Activated CD4-positive, alpha-beta T cell treated with anti-CD3 and anti-CD28 coated beads for 36 hours (primary cell): Measurements from ENCODE around the gene TRAPPC2L. TPM values are rescaled to one million over a fixed set of nuclear protein-coding genes. Genes with fewer than 3 reads are reported as not detected.

Experiments
- ATAC-seq: fragments of 200-7000 bp; cut with Tn5 transposase; one replicate; pipeline ENCODE4 v1.10.0; 2021; ENCODE audit warnings: mild to moderate bottlenecking, moderate library complexity
- CTCF ChIA-PET: fragments of 350-600 bp; sonication (Branson Sonifier 250); formaldehyde crosslinking; loops from one replicate; lab custom pipeline; 2021; ENCODE audit warnings: antibody characterized with exemption; lab: Charles Lee
- POLR2A ChIA-PET: fragments of 350-600 bp; sonication (Branson Sonifier 250); formaldehyde crosslinking; loops from one replicate; lab custom pipeline; 2021; ENCODE audit warnings: antibody characterized with exemption, inconsistent platforms; lab: Charles Lee
- DNase-seq: peaks from one replicate; pipeline ENCODE4 v3.0.0-alpha.2; 2020
- H3K27ac Mint-ChIP-seq: one replicate; pipeline ENCODE4 v1.8.0; 2021; ENCODE audit warnings: mixed read lengths
- H3K27me3 Mint-ChIP-seq: one replicate; pipeline ENCODE4 v1.8.0; 2021; ENCODE audit warnings: mixed read lengths
- H3K36me3 Mint-ChIP-seq: one replicate; pipeline ENCODE4 v1.8.0; 2021; ENCODE audit warnings: low read depth, mixed read lengths
- H3K4me1 Mint-ChIP-seq: one replicate; pipeline ENCODE4 v1.8.0; 2021; ENCODE audit warnings: mixed read lengths
- H3K4me3 Mint-ChIP-seq: one replicate; pipeline ENCODE4 v1.8.0; 2021; ENCODE audit warnings: mild to moderate bottlenecking, moderate library complexity, mixed read lengths
- H3K9me3 Mint-ChIP-seq: one replicate; pipeline ENCODE4 v1.8.0; 2021; ENCODE audit warnings: low read depth, mixed read lengths
- intact Hi-C, 2 experiments: fragments of 100-400 bp; cut with DNase I in 1 of 2; cut with micrococcal nuclease in 1 of 2; formaldehyde crosslinking; loops; one replicate each; pipeline versions ENCODE4 v1.14.2 to v1.15.1; 2022 to 2024; cut with DNase I, micrococcal nuclease
- total RNA-seq, 2 experiments: library from RNA; stranded (reverse); gene quantifications; one replicate each; pipeline ENCODE4 v1.2.3, GENCODE V29; 2021

TRAPPC2L gene, protein sequence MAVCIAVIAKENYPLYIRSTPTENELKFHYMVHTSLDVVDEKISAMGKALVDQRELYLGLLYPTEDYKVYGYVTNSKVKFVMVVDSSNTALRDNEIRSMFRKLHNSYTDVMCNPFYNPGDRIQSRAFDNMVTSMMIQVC
- total RNA-seq: 10 to 100 TPM; 43.3 to 50.7 TPM

DNA sequence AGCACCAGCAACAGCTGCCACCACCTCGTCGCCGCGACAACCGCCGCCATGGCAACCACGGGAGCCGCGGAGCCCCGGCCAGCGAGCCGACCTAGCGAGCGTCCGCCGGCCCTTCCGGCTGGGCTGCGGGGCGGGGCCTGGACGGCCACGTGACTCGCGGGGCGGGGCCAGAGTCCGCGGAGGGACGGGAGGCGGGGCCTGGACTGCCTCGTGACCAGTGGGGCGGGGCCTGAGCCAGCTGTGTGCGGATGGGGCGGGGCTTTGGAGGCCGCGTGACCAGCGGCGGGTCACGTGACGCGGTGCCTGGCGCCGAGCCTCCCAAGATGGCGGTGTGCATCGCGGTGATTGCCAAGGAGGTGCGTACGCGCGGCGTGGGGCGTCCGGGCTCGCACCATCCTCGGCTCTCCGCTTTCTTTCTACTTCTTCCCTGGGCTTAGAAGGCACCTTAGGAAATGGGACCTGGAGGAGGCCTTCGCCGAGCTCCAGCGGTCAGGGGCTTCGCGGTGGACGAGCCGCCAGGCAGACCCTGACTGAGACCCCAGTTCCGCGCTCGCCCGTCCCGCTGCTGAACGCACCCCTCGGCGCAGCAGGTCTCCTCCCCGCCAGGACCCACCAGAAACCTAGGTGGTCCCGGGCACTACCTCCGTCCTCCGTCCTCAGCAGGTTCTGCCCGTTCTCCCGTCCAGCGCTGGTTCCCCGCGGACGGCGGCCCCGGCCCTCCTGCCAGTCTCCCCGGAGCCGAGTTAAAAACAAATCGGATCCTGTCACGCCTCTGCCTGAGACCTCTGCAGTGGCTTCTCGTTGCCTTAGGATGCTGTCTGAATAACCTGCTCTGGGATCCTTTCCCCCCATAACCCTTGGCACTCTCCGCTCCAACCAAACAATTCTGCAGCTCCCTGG is at the start of gene TRAPPC2L, which contains the start of gene GALNS:
TSS of gene TRAPPC2L (plus strand) at position 300 of the 900 bp plus-strand sequence. CDS start at position 324, 24 bp downstream.
TSS of gene GALNS (minus strand) at position 120 of the 900 bp plus-strand sequence. CDS start at position 50, 70 bp downstream.
- intact Hi-C loops: loop anchor here (1.0 to 10.0 kb wide), 25 partner anchors 41 to 1015 kb away; partner anchors contain the start of genes CDH15 (in 1 of the 2), CDK10 (in 1 of the 2), CDT1 (in 1 of the 2) and CHMP1A (in 1 of the 2)

DNA sequence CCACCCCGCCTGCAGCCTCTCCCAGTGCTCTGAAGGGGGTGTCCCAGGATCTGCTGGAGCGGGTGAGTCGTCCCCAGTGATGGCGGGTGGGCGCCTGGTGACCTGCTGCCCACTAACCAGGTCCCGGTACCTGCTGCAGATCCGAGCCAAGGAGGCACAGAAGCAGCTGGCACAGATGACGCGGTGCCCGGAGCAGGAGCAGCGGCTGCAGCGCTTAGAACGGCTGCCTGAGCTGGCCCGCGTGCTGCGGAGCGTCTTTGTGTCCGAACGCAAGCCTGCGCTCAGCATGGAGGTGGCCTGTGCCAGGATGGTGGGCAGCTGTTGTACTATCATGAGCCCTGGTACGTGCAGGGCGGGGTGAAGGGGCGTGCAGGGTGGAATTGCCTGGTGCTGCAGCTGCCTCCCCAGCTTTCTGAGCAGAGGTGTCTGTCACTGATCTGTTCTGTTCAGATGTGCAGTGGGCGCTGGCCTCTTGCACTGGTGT is 49.7 kb upstream of the TRAPPC2L start:
- intact Hi-C loops: no loop called here
- H3K36me3 Mint-ChIP-seq: peaks cover 56% of the 10 kb centered on the region
- CTCF ChIA-PET: interaction anchor here (1.2 kb wide), 1 partner anchor 70 kb away, joined by 4 read pairs; no protein-coding TSS in a partner anchor
- no peaks in the 10 kb centered on the region for H3K9me3 Mint-ChIP-seq
- H3K27ac Mint-ChIP-seq: peak overlapping the region; percentile 13
- POLR2A ChIA-PET: no interaction called here
- ATAC-seq (no peak), DNase-seq (no peak)
- no peaks in the 10 kb centered on the region for H3K27me3 Mint-ChIP-seq
- peaks cover 16% of the 10 kb centered on the region for H3K4me1 Mint-ChIP-seq
- peak overlapping the region; percentile 33 for H3K4me3 Mint-ChIP-seq

More for the DNA sequence above, at the start of gene TRAPPC2L, which contains the start of gene GALNS:
- Mint-ChIP-seq H3K4me3 (peak within 1 kb of the TSS; percentile 100), H3K4me1 (peaks cover 22% of the 10 kb centered on the region), H3K9me3 (no peaks in the 10 kb centered on the region), H3K27me3 (no peaks in the 10 kb centered on the region), H3K27ac (peak within 1 kb of the TSS; percentile 97), H3K36me3 (peaks cover 17% of the 10 kb centered on the region)
- ATAC-seq: peak; percentile 93
- DNase-seq: peak; percentile 100
- POLR2A ChIA-PET: interaction anchor here (0.6 to 0.9 kb wide), 2 partner anchors 45 to 336 kb away, joined by 3 to 5 read pairs; partner anchors contain the start of gene APRT
- CTCF ChIA-PET: interaction anchor here (0.6 to 4.3 kb wide), 13 partner anchors 41 to 409 kb away, joined by 3 to 22 read pairs (median 4); partner anchors contain the start of genes APRT and CDH15

DNA sequence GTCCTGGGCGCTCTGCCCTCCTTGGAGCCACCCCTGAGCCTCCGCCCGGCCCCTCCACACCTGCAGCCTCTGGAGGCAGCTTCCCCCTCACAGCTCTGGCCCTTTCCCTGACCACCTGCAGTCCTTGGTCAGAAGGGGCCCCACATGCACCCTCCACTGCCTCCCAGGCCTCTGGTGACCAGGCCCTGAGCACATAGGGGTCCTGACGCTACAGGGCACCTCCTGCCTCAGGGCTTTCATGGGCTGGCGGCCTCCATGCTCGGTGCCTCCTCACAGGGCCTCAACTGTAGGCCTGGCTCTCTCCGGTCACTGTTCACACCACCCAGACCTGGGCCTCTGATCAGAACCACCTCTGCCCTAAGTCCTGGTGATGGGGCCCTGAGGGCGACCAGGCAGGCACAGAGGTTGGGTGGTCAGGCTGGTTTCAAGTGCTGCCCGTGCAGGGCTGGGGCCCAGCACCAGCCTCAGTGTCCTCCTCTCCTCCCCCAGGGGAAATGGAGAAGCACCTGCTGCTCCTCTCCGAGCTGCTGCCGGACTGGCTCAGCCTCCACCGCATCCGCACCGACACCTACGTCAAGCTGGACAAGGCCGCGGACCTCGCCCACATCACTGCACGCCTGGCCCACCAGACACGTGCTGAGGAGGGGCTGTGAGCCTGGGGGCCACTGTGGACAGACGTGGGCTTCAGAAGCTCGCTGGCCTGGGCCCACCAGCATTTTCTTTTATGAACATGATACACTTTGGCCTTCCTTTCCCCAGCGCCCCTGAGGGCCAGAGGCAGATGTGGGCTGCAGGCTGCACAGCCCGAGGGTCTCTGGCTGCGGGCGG is 49.1 kb upstream of the TRAPPC2L start:
- POLR2A ChIA-PET: interaction anchor here (1.5 kb wide), 1 partner anchor 26 kb away, joined by 8 read pairs; no protein-coding TSS in a partner anchor
- H3K4me3 Mint-ChIP-seq: peak overlapping the region; percentile 86
- peaks cover 20% of the 10 kb centered on the region for H3K4me1 Mint-ChIP-seq
- peak overlapping the region; percentile 25 for H3K27ac Mint-ChIP-seq
- ATAC-seq (no peak), DNase-seq (no peak)
- no peaks in the 10 kb centered on the region for H3K9me3 Mint-ChIP-seq
- intact Hi-C loops: no loop called here
- peaks cover 56% of the 10 kb centered on the region for H3K36me3 Mint-ChIP-seq
- CTCF ChIA-PET: interaction anchor here (2.1 kb wide), 1 partner anchor 26 kb away, joined by 5 read pairs; no protein-coding TSS in a partner anchor
- H3K27me3 Mint-ChIP-seq: no peaks in the 10 kb centered on the region

DNA sequence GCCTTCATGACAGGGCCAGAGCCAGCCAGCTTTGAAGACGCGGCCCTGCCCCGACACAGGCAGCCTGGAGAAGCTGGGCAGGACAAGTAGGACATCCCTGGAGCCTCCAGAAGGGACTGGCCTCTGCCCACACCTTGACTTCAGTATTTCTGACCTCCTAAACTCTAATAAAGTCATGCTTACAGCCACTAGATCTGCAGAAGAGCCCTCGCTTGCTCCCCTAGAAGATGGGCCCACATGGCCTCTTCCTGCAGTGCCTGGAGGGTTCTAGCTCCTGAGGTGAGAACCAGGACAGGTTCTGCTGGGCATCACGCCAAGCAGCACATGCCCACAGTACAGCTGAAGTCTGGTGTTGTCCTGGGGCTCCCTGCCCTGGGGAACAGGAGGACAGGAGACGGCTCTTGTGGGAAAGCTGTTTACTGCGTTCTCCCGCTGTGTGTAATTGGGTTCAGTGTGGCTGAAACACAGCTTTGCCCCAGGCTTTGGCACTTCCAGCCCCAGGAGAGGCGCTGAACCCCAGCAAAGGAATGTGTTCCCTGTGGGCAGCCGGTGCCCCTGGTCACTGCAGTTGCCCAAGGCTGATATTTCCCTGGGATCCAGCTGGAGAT is 47.8 kb upstream of the TRAPPC2L start:
- ATAC-seq (no peak), DNase-seq (peak; percentile 28)
- Mint-ChIP-seq H3K4me3 (peak overlapping the region; percentile 86), H3K27ac (peak overlapping the region; percentile 69), H3K9me3 (no peaks in the 10 kb centered on the region), H3K27me3 (no peaks in the 10 kb centered on the region), H3K36me3 (peaks cover 56% of the 10 kb centered on the region), H3K4me1 (peaks cover 22% of the 10 kb centered on the region)
- intact Hi-C loops: no loop called here
- ChIA-PET CTCF (interaction anchor here (0.5 to 5.1 kb wide), 4 partner anchors 27 to 366 kb away, joined by 3 to 22 read pairs (median 10); partner anchors contain the start of genes GALNS and TRAPPC2L), POLR2A (interaction anchor here (0.6 to 1.6 kb wide), 4 partner anchors 27 to 147 kb away, joined by 3 to 8 read pairs (median 4); no protein-coding TSS in a partner anchor)

DNA sequence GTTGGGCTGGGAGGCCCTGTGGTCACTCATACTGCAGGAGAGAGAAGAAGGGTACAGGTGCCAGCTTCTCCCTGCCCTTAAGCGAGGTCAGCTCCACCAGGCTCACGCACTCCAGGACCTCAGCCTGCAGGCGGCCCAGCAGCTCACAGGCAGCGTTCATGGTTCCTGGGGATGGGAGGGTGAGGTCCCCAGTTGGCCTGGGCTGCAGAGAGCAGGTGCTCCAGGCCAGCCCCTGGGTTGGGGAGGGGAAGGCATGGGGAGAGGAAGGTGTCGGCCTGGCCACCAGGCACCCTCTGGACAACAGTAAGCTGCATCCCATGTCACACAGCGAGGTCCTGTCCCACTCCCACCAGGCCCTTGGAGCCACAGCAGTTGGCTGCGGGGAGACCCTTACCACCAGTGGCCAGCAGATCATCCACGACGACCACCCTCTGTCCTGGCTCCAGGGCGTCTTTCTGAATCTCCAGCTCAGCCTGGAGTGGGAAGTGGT is 47.2 kb upstream of the TRAPPC2L start:
- ATAC-seq (no peak), DNase-seq (peak; percentile 38)
- intact Hi-C loops: loop anchor here in 1 of 2 experiments (2.0 to 5.0 kb wide), 3 partner anchors 73 to 308 kb away; no protein-coding TSS in a partner anchor
- ChIA-PET CTCF (interaction anchor here (0.5 to 5.1 kb wide), 5 partner anchors 27 to 366 kb away, joined by 3 to 22 read pairs (median 5); partner anchors contain the start of genes GALNS and TRAPPC2L), POLR2A (interaction anchor here (0.6 to 2.6 kb wide), 7 partner anchors 10 to 287 kb away, joined by 3 to 13 read pairs (median 5); partner anchors contain the start of gene ACSF3)
- no peaks in the 10 kb centered on the region for H3K27me3 Mint-ChIP-seq
- H3K4me1 Mint-ChIP-seq: peaks cover 22% of the 10 kb centered on the region
- no peaks in the 10 kb centered on the region for H3K9me3 Mint-ChIP-seq
- H3K27ac Mint-ChIP-seq: peak overlapping the region; percentile 88
- peak overlapping the region; percentile 86 for H3K4me3 Mint-ChIP-seq
- peaks cover 53% of the 10 kb centered on the region for H3K36me3 Mint-ChIP-seq

DNA sequence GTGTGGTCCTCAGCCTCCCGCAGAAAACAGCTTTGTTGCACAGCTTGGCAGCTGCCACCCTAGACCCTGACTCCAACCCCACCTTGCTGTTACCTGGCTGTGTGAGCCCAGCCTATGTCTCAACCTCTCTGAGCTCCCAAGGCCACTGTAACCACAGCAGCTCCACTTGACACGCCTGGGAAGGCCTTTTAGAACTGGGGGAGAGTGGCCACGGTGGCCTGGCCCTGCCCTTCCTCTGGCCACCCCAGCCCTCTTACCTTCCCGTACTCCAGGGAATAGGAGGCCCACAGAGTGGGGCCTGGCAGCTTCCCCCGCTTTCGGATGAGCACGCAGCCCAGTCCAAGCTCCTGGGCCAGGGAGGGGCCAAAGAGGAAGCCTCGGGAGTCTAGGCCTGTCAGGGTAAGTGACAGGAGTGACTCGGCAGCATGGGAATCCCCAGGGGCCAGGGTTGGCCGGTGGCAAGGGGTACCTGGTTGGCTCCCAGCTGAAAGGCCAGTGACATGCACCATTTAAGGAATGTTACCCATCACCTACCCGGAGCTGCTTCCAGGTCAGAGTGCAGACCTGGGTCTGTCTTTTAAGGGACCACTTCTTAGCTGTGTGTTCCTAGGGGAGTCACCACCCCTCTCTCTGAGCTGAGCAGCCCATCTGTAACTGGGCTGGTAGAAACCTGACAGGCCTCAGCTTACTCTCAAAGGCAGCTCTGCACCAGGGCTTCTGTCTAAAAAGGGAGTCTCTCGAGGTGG is 46.6 kb upstream of the TRAPPC2L start:
- ChIA-PET CTCF (interaction anchor here (0.6 to 5.1 kb wide), 6 partner anchors 17 to 275 kb away, joined by 3 to 22 read pairs (median 4); partner anchors contain the start of genes GALNS and TRAPPC2L), POLR2A (interaction anchor here (0.6 to 2.6 kb wide), 8 partner anchors 8 to 287 kb away, joined by 3 to 13 read pairs (median 4); partner anchors contain the start of gene ACSF3)
- H3K9me3 Mint-ChIP-seq: no peaks in the 10 kb centered on the region
- H3K4me1 Mint-ChIP-seq: peaks cover 22% of the 10 kb centered on the region
- peak overlapping the region; percentile 86 for H3K4me3 Mint-ChIP-seq
- peaks cover 51% of the 10 kb centered on the region for H3K36me3 Mint-ChIP-seq
- H3K27me3 Mint-ChIP-seq: no peaks in the 10 kb centered on the region
- ATAC-seq: peak; percentile 24
- intact Hi-C loops: loop anchor here in 1 of 2 experiments (2.0 to 5.0 kb wide), 3 partner anchors 74 to 307 kb away; no protein-coding TSS in a partner anchor
- peak; percentile 73 for DNase-seq
- peak overlapping the region; percentile 88 for H3K27ac Mint-ChIP-seq

DNA sequence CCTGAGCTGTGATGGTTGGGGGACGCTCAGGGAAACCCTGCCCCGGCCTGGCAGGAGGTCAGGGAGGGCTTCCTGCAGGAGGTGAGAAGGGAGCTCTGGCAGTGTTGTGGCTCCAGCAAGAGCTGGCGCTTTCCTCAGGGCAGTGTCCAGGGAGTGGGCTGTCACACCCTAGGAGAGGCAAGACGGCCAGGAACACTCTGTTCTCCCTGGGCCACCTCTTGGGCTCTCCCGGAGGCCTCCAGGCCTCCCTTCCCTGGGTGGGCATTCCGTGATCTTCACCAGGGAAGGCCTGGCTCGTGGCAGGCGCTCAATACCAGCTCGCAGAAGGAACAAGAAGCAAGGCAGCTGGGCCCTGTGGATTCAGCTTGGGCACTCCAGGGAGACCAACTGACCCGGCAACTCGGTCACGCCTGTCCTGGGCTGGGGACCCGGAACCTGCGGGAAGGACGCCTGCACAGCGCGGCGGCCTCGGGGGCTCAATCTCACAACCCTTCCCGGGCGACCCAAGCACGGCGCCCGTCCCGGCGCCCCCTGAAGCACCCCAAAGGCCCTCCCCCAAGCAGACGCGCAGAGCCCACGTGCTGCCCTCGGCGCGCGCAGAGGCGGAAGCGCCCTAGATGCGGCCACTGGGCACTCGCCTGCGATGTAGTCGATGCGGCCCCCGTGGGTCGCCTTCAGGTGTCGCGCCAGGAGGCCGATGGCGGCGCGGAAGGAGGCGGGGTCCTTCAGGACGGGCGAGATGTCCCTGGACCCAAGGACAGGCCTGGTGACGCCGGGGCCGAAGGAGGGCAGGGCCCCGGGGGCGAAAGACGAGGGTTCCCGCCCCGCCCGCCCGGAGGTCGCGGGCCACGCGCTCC is 45.8 kb upstream of the TRAPPC2L start:
- intact Hi-C loops: loop anchor here in 1 of 2 experiments (1.0 to 5.0 kb wide), 10 partner anchors 8 to 846 kb away; partner anchors contain the start of genes ANKRD11, CDH15, CDT1 and CHMP1A
- Mint-ChIP-seq H3K4me3 (peak overlapping the region; percentile 86), H3K4me1 (peaks cover 22% of the 10 kb centered on the region), H3K36me3 (peaks cover 45% of the 10 kb centered on the region), H3K27ac (peak overlapping the region; percentile 88), H3K9me3 (no peaks in the 10 kb centered on the region), H3K27me3 (no peaks in the 10 kb centered on the region)
- peak; percentile 76 for DNase-seq
- CTCF ChIA-PET: interaction anchor here (0.6 to 5.1 kb wide), 6 partner anchors 17 to 855 kb away, joined by 3 to 22 read pairs (median 4); partner anchors contain the start of genes GALNS and TRAPPC2L
- peak; percentile 40 for ATAC-seq
- POLR2A ChIA-PET: interaction anchor here (0.6 to 2.6 kb wide), 11 partner anchors 8 to 424 kb away, joined by 3 to 13 read pairs (median 4); partner anchors contain the start of gene ACSF3
